ENCODE data around the gene TCP1.

- TF ChIP-seq CTCF (IDR thresholded peaks at IDR 0.05; ENCODE audit: insufficient read depth, low read length, poor library complexity, severe bottlenecking) (no peak), EZH2phosphoT487 (conservative IDR thresholded peaks at IDR 0.05; ENCODE audit: low read length) (no peak)
Observed at GRCh38 chr6:159828074-159828473, 38.7 kb upstream of the TCP1 start.

All from SU-DHL-6 (cell line).